Measurements from ENCODE around the gene RER1. TPM values are rescaled to one million over a fixed set of nuclear protein-coding genes. Genes with fewer than 3 reads are reported as not detected.

RER1 gene
- total RNA-seq, 1 donor from 2014 or later, result 79.1 TPM

DNA sequence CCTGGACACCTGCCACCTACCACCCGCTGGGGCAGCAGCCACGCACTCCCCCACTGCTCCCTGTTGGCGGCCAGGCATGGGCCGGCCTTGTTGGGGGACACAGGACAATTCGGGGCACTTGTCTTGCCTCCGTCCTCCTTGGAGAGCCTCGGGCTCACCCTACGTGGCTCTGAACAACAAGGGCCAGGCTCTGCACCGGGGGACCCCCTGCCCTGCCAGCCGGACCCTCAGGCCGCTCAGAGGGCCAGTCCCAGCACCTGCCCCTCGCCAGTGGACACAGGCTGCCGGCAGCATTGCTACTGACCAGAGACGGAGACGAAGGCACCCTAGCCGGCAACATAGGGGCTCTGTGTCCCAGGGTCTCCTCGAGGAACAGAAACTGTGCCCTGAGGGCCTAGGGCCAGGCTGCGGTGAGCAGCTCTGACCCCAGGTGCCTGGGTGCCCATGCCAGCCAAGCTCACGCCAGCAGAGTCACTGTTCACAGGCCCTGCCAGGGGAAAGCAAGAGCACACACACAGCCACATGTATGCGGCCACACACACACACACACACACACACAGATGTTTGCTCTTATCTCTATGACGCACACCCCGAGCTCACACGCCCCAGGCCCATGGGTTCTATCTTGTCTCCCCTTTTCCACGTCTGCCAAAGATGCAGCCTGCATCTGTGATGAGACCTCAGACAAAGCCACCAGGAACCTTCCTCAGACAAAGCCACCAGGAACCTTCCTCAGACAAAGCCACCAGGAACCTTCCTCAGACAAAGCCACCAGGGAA lies 46.2 kb upstream of the RER1 start:
- H3K4me3 ChIP-seq (ENCODE audit: low read depth, low read length), result no peak overlapping the region
- no peak for DNase-seq (ENCODE audit: low read depth)
- H3K27me3 ChIP-seq (ENCODE audit: control insufficient read depth, insufficient read depth, low read length), result peaks cover 18% of the 10 kb centered on the region
- TF ChIP-seq, protein P1, sequence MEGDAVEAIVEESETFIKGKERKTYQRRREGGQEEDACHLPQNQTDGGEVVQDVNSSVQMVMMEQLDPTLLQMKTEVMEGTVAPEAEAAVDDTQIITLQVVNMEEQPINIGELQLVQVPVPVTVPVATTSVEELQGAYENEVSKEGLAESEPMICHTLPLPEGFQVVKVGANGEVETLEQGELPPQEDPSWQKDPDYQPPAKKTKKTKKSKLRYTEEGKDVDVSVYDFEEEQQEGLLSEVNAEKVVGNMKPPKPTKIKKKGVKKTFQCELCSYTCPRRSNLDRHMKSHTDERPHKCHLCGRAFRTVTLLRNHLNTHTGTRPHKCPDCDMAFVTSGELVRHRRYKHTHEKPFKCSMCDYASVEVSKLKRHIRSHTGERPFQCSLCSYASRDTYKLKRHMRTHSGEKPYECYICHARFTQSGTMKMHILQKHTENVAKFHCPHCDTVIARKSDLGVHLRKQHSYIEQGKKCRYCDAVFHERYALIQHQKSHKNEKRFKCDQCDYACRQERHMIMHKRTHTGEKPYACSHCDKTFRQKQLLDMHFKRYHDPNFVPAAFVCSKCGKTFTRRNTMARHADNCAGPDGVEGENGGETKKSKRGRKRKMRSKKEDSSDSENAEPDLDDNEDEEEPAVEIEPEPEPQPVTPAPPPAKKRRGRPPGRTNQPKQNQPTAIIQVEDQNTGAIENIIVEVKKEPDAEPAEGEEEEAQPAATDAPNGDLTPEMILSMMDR (IDR thresholded peaks at IDR 0.05; ENCODE audit: insufficient read depth, low read length, poor library complexity, severe bottlenecking), result no peak
- no peaks in the 10 kb centered on the region for H3K36me3 ChIP-seq (ENCODE audit: control insufficient read depth, insufficient read depth, low read length)

DNA sequence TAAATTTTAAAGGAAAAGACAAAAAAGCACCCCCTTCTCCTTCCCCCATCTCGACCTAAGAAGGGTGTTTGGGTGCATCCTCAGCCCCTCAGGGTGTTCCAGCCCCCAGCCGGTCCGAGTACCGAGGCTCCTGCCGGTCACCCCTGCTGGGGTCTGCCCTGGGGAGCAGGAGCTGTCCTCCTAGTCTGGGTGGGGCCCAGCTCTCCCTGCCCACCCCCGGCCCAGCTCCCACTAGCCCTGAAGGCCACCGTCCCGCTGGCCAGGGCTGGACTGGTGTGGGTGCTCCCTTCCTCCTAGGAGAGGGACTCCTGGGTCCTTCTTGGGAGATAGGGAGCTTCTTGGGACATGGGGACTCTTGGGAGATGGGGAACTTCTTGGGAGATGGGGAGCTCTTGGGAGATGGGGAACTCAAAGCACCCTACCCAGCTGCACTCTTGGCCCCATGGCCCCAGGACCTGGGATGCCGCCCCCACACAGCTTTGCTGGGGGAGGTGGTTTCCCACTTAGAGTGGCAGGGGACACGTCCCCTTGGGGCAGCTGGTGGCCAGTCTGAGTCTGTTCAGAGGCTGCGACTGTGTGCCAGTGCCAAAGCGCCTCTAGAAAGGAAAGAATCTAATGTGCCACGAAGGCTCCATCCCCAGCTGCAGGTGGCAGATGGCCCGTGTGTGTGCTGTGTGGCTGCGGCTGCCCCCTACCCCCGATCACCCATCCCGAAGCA lies 44.8 kb upstream of the RER1 start:
- H3K36me3 ChIP-seq (ENCODE audit: control insufficient read depth, insufficient read depth, low read length), result no peaks in the 10 kb centered on the region
- H3K27me3 ChIP-seq (ENCODE audit: control insufficient read depth, insufficient read depth, low read length), result peaks cover 16% of the 10 kb centered on the region
- no peak overlapping the region for H3K4me3 ChIP-seq (ENCODE audit: low read depth, low read length)
- TF ChIP-seq, protein P1 (IDR thresholded peaks at IDR 0.05; ENCODE audit: insufficient read depth, low read length, poor library complexity, severe bottlenecking), result no peak
- DNase-seq (ENCODE audit: low read depth), result no peak

DNA sequence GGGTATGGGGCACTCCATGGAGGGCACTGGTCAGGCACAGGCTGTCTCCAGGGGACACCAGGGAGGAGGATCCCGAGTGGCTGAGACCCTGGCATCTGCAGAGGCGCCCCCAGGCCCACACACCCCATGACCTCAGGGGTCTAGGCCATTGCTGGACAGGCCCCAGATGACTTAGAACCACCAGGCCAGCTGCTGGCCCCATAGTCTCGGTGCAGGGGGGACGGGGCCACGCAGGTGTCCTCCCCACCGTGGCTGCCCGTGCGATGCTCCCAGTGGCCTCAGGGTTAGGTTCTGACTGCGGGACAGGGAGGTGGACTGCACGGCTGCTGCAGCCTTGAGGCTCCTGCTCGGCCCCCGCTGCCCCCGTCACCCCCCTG lies 44.2 kb upstream of the RER1 start:
- peaks cover 12% of the 10 kb centered on the region for H3K27me3 ChIP-seq (ENCODE audit: control insufficient read depth, insufficient read depth, low read length)
- no peak for DNase-seq (ENCODE audit: low read depth)
- no peak overlapping the region for H3K4me3 ChIP-seq (ENCODE audit: low read depth, low read length)
- no peaks in the 10 kb centered on the region for H3K36me3 ChIP-seq (ENCODE audit: control insufficient read depth, insufficient read depth, low read length)
- TF ChIP-seq, protein P1 (IDR thresholded peaks at IDR 0.05; ENCODE audit: insufficient read depth, low read length, poor library complexity, severe bottlenecking), result no peak

DNA sequence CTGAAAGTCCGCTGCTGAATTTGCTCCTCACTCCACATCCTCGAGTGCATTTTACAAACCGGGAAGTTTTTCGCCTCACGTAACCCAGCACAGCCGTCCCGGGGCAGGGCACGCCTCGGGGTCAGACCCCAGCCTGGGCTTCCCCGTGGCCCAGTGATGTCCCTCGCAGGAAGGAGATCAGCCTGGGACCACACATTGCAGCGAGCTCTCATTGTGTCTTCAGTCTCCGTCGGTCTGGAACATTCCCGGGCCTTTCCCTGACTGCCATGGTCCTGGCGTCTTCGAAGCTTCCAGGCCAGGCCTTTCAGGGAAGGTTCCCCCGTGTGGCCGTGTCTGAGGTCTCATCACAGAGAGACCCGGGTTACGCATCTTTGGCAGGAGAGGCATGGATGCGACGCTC lies 43.7 kb upstream of the RER1 start:
- TF ChIP-seq, protein P1 (IDR thresholded peaks at IDR 0.05; ENCODE audit: insufficient read depth, low read length, poor library complexity, severe bottlenecking), result no peak
- no peak for DNase-seq (ENCODE audit: low read depth)
- Histone ChIP-seq H3K27me3 (ENCODE audit: control insufficient read depth, insufficient read depth, low read length) (peaks cover 12% of the 10 kb centered on the region), H3K36me3 (ENCODE audit: control insufficient read depth, insufficient read depth, low read length) (no peaks in the 10 kb centered on the region), H3K4me3 (ENCODE audit: low read depth, low read length) (no peak overlapping the region)

DNA sequence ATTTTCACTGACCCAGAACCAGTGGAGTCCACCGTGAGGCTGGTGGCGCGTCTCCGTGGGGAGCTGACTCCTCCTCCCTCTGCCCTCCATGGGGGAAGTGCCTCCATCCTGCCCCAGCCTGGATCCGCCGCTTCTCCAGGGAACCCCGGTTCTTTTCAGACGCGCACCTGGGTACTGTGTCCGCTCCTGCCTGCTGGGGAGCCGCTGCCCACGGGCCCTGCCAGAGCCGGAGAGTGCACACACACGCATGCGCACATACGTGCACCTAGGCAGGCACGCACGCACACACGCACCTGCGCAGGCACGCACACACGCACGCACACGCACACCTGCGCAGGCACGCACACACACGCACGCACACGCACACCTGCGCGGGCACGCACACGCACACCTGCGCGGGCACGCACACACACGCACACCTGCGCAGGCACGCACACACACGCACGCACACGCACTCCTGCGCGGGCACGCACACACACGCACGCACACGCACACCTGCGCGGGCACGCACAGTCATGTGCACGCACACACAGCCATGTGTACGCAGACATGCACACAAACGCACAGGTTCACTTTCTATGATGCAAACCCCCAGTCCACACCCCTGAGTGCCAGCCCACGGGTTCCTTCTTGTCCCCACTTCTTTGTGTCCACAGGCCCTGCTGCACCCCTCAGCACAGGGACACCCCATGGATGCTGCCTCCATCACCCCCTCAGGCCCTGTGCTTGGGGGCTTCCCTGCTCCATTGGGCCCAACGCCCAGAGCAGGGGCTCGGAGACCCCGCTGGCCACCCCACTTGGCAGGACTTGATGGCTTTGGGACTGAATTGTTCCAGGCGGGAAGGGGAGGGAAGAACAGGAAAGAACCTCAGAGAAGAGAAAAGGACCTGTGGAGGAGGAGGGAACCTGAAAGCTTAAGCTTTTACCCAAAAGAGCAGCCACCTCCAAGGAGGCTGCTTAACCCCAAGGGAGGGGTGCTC lies 43.0 kb upstream of the RER1 start:
- Histone ChIP-seq H3K36me3 (ENCODE audit: control insufficient read depth, insufficient read depth, low read length) (no peaks in the 10 kb centered on the region), H3K4me3 (ENCODE audit: low read depth, low read length) (no peak overlapping the region), H3K27me3 (ENCODE audit: control insufficient read depth, insufficient read depth, low read length) (peaks cover 12% of the 10 kb centered on the region)
- TF ChIP-seq, protein P1 (IDR thresholded peaks at IDR 0.05; ENCODE audit: insufficient read depth, low read length, poor library complexity, severe bottlenecking), result no peak
- DNase-seq (ENCODE audit: low read depth), result no peak

All from kidney epithelial cell (primary cell).